OCI-LY3 (cell line): ENCODE results near the gene UNC5CL.

ENCODE experiments used
- H2AFZ ChIP-seq: fragments of 200-600, 300-600 bp; shearing (Covaris generic); 2 replicates; pipeline ENCODE4 v1.6.0; 2014; ENCODE audit warnings: antibody characterized with exemption, low read depth, low read length
- H3K27ac ChIP-seq: fragments of 200-600, 300-600 bp; sonication (generic); 2 replicates; pipeline ENCODE4 v1.5.1; 2014; ENCODE audit warnings: mild to moderate bottlenecking, low read length, moderate library complexity, mixed read lengths
- H3K27me3 ChIP-seq: fragments of 200-600, 300-600 bp; sonication (generic); 2 replicates; pipeline ENCODE4 v1.6.1; 2014; ENCODE audit warnings: low read depth, low read length, mixed read lengths
- H3K36me3 ChIP-seq: fragments of 200-600, 300-600 bp; sonication (generic); replicated peaks from 2 replicates; pipeline ENCODE3; 2014; ENCODE audit warnings: low read depth, low read length, mixed read lengths
- H3K4me1 ChIP-seq: fragments of 300-600, 200-600 bp; sonication (generic); 2 replicates; pipeline ENCODE4 v1.6.1; 2014; ENCODE audit warnings: low read length, mixed read lengths
- H3K4me2 ChIP-seq: fragments of 200-600, 300-600 bp; sonication (generic); 2 replicates; pipeline ENCODE4 v1.6.1; 2014; ENCODE audit warnings: low read length, mixed read lengths
- H3K4me3 ChIP-seq: fragments of 300-600, 200-600 bp; sonication (generic); 2 replicates; pipeline ENCODE4 v1.5.1; 2014; ENCODE audit warnings: antibody characterized with exemption, mild to moderate bottlenecking, low read length, moderate library complexity
- H3K79me2 ChIP-seq: fragments of 300-600, 200-600 bp; shearing (Covaris generic); 2 replicates; pipeline ENCODE4 v1.6.1; 2014; ENCODE audit warnings: mild to moderate bottlenecking, low read length, mixed read lengths
- H3K9ac ChIP-seq: fragments of 300-600, 200-600 bp; shearing (Covaris generic); 2 replicates; pipeline ENCODE4 v1.6.0; 2014; ENCODE audit warnings: mild to moderate bottlenecking, low read length, moderate library complexity
- H3K9me3 ChIP-seq: fragments of 200-600, 300-600 bp; shearing (Covaris generic); 2 replicates; pipeline ENCODE4 v1.6.1; 2014; ENCODE audit warnings: low read length, mixed read lengths; ENCODE audit not compliant: insufficient read depth
- H4K20me1 ChIP-seq: fragments of 200-600, 300-600 bp; sonication (generic); 2 replicates; pipeline ENCODE4 v1.6.1; 2016; ENCODE audit warnings: low read length, mixed read lengths; ENCODE audit not compliant: insufficient read depth
- EZH2phosphoT487 ChIP-seq: fragments of 200-600 bp; shearing (Covaris generic); IDR thresholded peaks from 2 replicates; pipeline ENCODE4 v1.6.1; 2018; ENCODE audit warnings: antibody characterized with exemption, mixed run types, low read depth
- TF ChIP-seq, protein P1 (sequence below): fragments of 200-600, 300-600 bp; sonication (generic); IDR thresholded peaks from 2 replicates; pipeline ENCODE4 v1.5.1; 2014; ENCODE audit warnings: antibody characterized with exemption, low read length, low read depth

UNC5CL gene

DNA sequence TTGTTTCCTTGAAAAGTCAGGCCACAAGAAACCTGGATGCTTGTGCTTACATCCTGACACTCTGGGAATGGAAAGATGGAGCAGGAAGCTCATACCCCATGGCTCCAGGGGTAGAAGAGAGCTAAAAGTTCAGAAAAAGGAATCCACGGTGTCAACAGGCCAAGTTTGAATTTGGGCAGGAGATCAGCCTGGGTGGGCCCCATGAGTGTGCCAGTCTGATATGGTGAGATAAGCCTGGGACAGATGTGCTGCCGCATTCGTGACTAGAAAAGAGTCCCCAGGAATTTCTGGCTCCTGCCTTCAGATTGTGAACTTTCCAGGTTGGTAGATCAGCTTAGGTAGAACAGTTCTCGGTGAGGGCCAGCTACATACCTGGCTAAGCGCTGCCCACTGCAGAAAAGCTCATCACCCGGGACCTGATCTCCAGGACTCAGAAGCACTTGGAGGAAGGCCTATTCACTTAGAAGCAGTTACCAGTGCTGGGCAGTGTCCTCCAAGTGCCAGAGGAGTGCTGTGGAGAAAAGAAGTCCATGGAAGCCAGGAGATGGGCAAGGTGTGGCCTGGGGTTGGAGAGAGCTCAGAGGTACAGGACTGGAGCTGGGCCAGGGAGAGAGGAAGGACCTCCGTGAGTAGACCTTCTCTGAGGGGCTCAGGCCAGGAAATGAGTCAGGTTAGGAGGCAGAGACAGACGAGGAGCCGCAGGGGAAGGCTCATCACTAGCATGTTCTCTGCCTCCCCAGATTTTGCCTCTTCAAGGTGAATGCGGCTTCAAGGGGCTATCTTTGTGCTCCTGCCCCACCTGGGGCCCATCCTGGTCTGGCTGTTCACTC lies 3.4 kb upstream of the UNC5CL start, which contains the start of gene TSPO2:
TSPO2 (plus strand) TSS at position 242 of the 830 bp plus-strand sequence; CDS start at position 761, 519 bp downstream.
- Histone ChIP-seq H3K9me3 (no peaks in the 10 kb centered on the region), H3K9ac (no peak within 1 kb of the TSS), H3K36me3 (no peaks in the 10 kb centered on the region), H3K27ac (no peak within 1 kb of the TSS), H3K79me2 (no peaks in the 10 kb centered on the region), H2AFZ (no peak within 1 kb of the TSS), H3K4me2 (no peak within 1 kb of the TSS), H3K4me3 (no peak within 1 kb of the TSS), H3K4me1 (peaks cover 18% of the 10 kb centered on the region), H3K27me3 (peaks cover 13% of the 10 kb centered on the region; the same call in 1 of the 2 replicates), H4K20me1 (no peaks in the 10 kb centered on the region)
- TF ChIP-seq, protein P1, sequence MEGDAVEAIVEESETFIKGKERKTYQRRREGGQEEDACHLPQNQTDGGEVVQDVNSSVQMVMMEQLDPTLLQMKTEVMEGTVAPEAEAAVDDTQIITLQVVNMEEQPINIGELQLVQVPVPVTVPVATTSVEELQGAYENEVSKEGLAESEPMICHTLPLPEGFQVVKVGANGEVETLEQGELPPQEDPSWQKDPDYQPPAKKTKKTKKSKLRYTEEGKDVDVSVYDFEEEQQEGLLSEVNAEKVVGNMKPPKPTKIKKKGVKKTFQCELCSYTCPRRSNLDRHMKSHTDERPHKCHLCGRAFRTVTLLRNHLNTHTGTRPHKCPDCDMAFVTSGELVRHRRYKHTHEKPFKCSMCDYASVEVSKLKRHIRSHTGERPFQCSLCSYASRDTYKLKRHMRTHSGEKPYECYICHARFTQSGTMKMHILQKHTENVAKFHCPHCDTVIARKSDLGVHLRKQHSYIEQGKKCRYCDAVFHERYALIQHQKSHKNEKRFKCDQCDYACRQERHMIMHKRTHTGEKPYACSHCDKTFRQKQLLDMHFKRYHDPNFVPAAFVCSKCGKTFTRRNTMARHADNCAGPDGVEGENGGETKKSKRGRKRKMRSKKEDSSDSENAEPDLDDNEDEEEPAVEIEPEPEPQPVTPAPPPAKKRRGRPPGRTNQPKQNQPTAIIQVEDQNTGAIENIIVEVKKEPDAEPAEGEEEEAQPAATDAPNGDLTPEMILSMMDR = no peak
- no peak for TF ChIP-seq EZH2phosphoT487

DNA sequence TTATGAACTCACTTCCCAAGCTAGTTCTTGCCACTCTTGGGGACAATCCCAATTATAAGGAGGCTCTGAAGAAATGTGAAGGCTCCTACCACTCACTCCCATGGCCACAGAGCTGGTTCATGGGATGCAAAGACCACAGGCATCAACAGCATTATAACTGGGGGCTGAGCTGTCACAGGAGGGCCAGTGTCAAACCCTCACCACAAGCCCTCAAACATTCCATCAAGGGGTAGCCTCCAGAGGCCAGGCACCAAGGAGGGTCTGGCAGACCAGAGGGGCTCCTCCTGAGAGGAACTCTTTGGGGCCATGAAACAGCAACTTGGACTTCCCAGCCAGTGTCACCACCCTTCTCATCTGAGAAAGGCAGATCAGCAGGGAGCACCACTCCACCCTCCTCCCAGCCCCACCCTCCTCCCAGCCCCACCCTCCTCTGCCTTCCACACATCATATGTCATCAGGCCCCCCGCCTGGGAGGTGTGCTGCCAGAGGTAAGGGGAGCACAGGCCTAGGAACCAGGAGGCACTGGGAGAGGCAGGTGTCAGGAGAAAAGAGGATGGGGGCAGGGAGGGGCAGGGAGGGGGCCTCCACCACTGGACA lies 2.0 kb upstream of the UNC5CL start:
- H3K27ac ChIP-seq = no peak overlapping the region
- TF ChIP-seq EZH2phosphoT487 = no peak
- TF ChIP-seq, protein P1 = no peak
- no peak overlapping the region for H3K9ac ChIP-seq
- H3K4me1 ChIP-seq = peaks cover 18% of the 10 kb centered on the region
- no peaks in the 10 kb centered on the region for H3K79me2 ChIP-seq
- H3K9me3 ChIP-seq = no peaks in the 10 kb centered on the region
- no peaks in the 10 kb centered on the region for H3K36me3 ChIP-seq
- H4K20me1 ChIP-seq = no peaks in the 10 kb centered on the region
- H3K27me3 ChIP-seq = peaks cover 23% of the 10 kb centered on the region; the same call in 1 of the 2 replicates
- H3K4me2 ChIP-seq = peak overlapping the region; percentile 55
- H3K4me3 ChIP-seq = no peak overlapping the region
- no peak overlapping the region for H2AFZ ChIP-seq

DNA sequence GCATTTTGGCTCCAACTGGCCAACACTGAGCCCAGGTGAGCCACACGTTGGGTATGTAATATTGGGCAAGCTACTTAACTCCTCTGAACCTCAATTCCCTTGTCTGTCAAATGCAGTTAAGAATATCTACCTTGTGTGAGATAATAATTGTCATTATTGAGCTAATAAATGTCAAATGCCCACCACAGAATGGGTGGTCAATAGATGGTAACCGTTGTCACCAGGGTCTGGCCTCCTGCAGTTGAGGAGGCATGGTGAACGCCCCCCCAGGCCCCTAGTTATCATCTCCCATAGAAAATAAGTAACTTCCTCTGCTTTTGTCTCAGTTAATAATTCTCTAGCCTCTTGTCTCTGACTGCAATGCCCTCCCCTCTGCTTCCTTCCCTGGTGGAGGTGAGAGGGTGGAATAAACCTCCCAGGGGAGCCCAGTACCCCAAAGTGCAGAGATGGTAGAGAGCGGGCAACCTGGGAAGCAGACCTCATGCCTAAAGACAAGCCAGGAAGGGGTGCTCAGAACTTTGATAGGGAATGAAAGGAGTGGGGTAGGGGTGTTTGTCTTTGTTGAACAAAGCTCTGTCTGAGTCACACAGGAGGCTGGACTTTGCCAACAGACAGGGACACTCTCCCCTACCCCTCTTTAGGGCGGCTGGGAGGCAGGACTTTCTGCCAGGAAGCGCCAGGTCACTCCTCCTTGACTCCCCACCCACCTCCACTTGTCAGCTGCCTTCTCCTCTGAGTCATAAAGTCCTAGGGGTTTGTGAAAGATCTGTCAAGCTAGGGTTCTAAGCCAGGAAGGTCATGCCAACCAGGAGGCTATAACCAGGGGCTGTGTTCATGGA lies 1.3 kb upstream of the UNC5CL start:
- no peak for TF ChIP-seq EZH2phosphoT487
- TF ChIP-seq, protein P1 = no peak
- no peak overlapping the region for H3K27ac ChIP-seq
- peak overlapping the region; percentile 12; the same call in 1 of the 2 replicates for H3K9ac ChIP-seq
- no peaks in the 10 kb centered on the region for H3K36me3 ChIP-seq
- no peaks in the 10 kb centered on the region for H3K9me3 ChIP-seq
- peaks cover 18% of the 10 kb centered on the region for H3K4me1 ChIP-seq
- peak overlapping the region; percentile 18; the same call in 1 of the 2 replicates for H3K4me3 ChIP-seq
- H2AFZ ChIP-seq = no peak overlapping the region; the same call in 1 of the 2 replicates
- H3K27me3 ChIP-seq = peaks cover 23% of the 10 kb centered on the region; the same call in 1 of the 2 replicates
- no peaks in the 10 kb centered on the region for H4K20me1 ChIP-seq
- no peaks in the 10 kb centered on the region for H3K79me2 ChIP-seq
- peak overlapping the region; percentile 55 for H3K4me2 ChIP-seq
